OCI-LY3 (cell line): Measurements from ENCODE around the gene INHA.

Experiments used
- H2AFZ ChIP-seq: fragments of 200-600, 300-600 bp; shearing (Covaris generic); 2 replicates; pipeline ENCODE4 v1.6.0; 2014; ENCODE audit warnings: antibody characterized with exemption, low read depth, low read length
- H3K27ac ChIP-seq: fragments of 200-600, 300-600 bp; sonication (generic); 2 replicates; pipeline ENCODE4 v1.5.1; 2014; ENCODE audit warnings: mild to moderate bottlenecking, low read length, moderate library complexity, mixed read lengths
- H3K27me3 ChIP-seq: fragments of 200-600, 300-600 bp; sonication (generic); 2 replicates; pipeline ENCODE4 v1.6.1; 2014; ENCODE audit warnings: low read depth, low read length, mixed read lengths
- H3K36me3 ChIP-seq: fragments of 200-600, 300-600 bp; sonication (generic); replicated peaks from 2 replicates; pipeline ENCODE3; 2014; ENCODE audit warnings: low read depth, low read length, mixed read lengths
- H3K4me1 ChIP-seq: fragments of 300-600, 200-600 bp; sonication (generic); 2 replicates; pipeline ENCODE4 v1.6.1; 2014; ENCODE audit warnings: low read length, mixed read lengths
- H3K4me2 ChIP-seq: fragments of 200-600, 300-600 bp; sonication (generic); 2 replicates; pipeline ENCODE4 v1.6.1; 2014; ENCODE audit warnings: low read length, mixed read lengths
- H3K4me3 ChIP-seq: fragments of 300-600, 200-600 bp; sonication (generic); 2 replicates; pipeline ENCODE4 v1.5.1; 2014; ENCODE audit warnings: antibody characterized with exemption, mild to moderate bottlenecking, low read length, moderate library complexity
- H3K79me2 ChIP-seq: fragments of 300-600, 200-600 bp; shearing (Covaris generic); 2 replicates; pipeline ENCODE4 v1.6.1; 2014; ENCODE audit warnings: mild to moderate bottlenecking, low read length, mixed read lengths
- H3K9ac ChIP-seq: fragments of 300-600, 200-600 bp; shearing (Covaris generic); 2 replicates; pipeline ENCODE4 v1.6.0; 2014; ENCODE audit warnings: mild to moderate bottlenecking, low read length, moderate library complexity
- H3K9me3 ChIP-seq: fragments of 200-600, 300-600 bp; shearing (Covaris generic); 2 replicates; pipeline ENCODE4 v1.6.1; 2014; ENCODE audit warnings: low read length, mixed read lengths; ENCODE audit not compliant: insufficient read depth
- H4K20me1 ChIP-seq: fragments of 200-600, 300-600 bp; sonication (generic); 2 replicates; pipeline ENCODE4 v1.6.1; 2016; ENCODE audit warnings: low read length, mixed read lengths; ENCODE audit not compliant: insufficient read depth
- EZH2phosphoT487 ChIP-seq: fragments of 200-600 bp; shearing (Covaris generic); IDR thresholded peaks from 2 replicates; pipeline ENCODE4 v1.6.1; 2018; ENCODE audit warnings: antibody characterized with exemption, mixed run types, low read depth
- TF ChIP-seq, protein P1 (sequence below): fragments of 200-600, 300-600 bp; sonication (generic); IDR thresholded peaks from 2 replicates; pipeline ENCODE4 v1.5.1; 2014; ENCODE audit warnings: antibody characterized with exemption, low read length, low read depth

Gene INHA

DNA sequence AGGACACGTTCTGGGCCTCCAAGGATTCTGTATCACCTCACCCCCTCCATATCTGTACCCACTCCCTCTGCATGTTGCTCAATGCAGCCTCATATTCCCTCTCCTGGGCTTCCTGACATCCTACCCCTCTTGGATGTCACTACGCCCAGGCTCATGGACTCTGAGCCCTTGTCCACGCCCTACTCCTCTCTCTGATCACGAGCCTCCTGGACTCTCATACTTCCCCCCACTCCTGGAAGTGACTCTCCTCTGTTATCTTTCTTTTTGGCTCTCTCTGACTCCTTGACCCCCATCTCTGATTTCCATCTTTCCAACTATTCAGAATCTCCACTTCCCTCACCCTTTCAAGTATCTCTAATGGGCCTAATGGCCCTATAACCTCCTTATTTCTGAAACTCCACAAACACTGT, 26.2 kb upstream of the INHA start:
- Histone ChIP-seq H2AFZ (no peak overlapping the region), H3K4me1 (peaks cover 6% of the 10 kb centered on the region), H3K4me2 (no peak overlapping the region), H3K9me3 (no peaks in the 10 kb centered on the region), H3K27me3 (no peaks in the 10 kb centered on the region), H4K20me1 (peaks cover 11% of the 10 kb centered on the region; the same call in 1 of the 2 replicates), H3K36me3 (peaks cover 5% of the 10 kb centered on the region), H3K79me2 (peaks cover 8% of the 10 kb centered on the region), H3K9ac (no peak overlapping the region), H3K4me3 (no peak overlapping the region), H3K27ac (no peak overlapping the region)
- no peak for TF ChIP-seq EZH2phosphoT487
- TF ChIP-seq, protein P1, sequence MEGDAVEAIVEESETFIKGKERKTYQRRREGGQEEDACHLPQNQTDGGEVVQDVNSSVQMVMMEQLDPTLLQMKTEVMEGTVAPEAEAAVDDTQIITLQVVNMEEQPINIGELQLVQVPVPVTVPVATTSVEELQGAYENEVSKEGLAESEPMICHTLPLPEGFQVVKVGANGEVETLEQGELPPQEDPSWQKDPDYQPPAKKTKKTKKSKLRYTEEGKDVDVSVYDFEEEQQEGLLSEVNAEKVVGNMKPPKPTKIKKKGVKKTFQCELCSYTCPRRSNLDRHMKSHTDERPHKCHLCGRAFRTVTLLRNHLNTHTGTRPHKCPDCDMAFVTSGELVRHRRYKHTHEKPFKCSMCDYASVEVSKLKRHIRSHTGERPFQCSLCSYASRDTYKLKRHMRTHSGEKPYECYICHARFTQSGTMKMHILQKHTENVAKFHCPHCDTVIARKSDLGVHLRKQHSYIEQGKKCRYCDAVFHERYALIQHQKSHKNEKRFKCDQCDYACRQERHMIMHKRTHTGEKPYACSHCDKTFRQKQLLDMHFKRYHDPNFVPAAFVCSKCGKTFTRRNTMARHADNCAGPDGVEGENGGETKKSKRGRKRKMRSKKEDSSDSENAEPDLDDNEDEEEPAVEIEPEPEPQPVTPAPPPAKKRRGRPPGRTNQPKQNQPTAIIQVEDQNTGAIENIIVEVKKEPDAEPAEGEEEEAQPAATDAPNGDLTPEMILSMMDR, result no peak

DNA sequence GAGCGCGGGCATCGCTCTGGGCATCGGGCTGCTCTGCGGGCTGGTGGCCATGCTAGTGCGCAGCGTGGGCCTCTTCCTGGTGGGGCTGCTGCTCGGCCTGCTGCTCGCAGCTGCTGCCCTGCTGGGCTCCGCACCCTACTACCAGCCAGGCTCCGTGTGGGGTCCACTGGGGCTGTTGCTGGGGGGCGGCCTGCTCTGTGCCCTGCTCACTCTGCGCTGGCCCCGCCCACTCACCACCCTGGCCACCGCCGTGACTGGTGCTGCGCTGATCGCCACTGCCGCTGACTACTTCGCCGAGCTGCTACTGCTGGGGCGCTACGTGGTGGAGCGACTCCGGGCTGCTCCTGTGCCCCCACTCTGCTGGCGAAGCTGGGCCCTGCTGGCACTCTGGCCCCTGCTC, 24.5 kb upstream of the INHA start:
- no peaks in the 10 kb centered on the region for H3K9me3 ChIP-seq
- no peaks in the 10 kb centered on the region for H3K27me3 ChIP-seq
- no peaks in the 10 kb centered on the region for H3K4me1 ChIP-seq
- no peak overlapping the region for H3K4me2 ChIP-seq
- H3K79me2 ChIP-seq, result peaks cover 3% of the 10 kb centered on the region
- H2AFZ ChIP-seq, result no peak overlapping the region
- no peaks in the 10 kb centered on the region for H3K36me3 ChIP-seq
- H4K20me1 ChIP-seq, result peaks cover 1% of the 10 kb centered on the region; the same call in 1 of the 2 replicates
- H3K4me3 ChIP-seq, result no peak overlapping the region
- H3K9ac ChIP-seq, result no peak overlapping the region
- TF ChIP-seq, protein P1, result no peak
- TF ChIP-seq EZH2phosphoT487, result no peak
- H3K27ac ChIP-seq, result no peak overlapping the region

DNA sequence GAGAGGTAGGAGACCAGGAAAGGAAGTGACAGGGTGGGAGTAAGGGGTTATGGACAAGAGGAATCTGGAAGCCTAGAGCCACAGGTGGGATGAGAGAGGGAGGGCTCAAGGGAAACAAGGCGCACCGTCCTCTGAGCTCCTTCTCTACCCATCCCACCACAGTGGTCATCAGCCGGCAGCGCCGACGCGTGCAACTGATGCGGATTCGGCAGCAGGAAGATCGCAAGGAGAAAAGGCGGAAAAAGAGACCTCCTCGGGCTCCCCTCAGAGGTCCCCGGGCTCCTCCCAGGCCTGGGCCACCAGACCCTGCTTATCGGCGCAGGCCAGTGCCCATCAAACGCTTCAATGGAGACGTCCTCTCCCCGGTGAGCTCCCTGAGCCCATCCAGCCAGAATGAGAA, 23.1 kb upstream of the INHA start:
- Histone ChIP-seq H3K27me3 (no peaks in the 10 kb centered on the region), H3K36me3 (no peaks in the 10 kb centered on the region), H3K4me1 (no peaks in the 10 kb centered on the region), H3K4me3 (no peak overlapping the region), H4K20me1 (no peaks in the 10 kb centered on the region), H3K27ac (no peak overlapping the region), H2AFZ (no peak overlapping the region), H3K4me2 (no peak overlapping the region), H3K9me3 (no peaks in the 10 kb centered on the region), H3K9ac (no peak overlapping the region), H3K79me2 (no peaks in the 10 kb centered on the region)
- no peak for TF ChIP-seq EZH2phosphoT487
- TF ChIP-seq, protein P1, result no peak

DNA sequence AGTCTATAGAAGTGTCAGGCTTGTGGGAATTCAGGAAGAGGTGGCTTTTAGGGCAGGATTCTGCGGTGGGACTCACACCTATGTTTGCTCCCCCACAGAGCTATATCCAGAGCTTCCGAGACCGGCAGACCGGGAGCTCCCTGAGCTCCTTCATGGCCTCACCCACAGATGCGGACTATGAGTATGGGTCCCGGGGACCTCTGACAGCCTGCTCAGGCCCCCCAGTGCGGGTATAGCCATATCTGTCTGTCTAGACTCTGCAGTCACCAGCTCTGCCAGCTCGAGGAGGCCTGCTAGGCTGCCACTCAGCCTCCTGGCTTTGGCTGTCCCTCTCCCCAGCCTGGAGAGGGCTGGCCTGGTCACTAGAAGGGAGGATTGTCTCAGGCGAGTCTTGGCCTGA, 22.5 kb upstream of the INHA start:
- Histone ChIP-seq H3K27me3 (no peaks in the 10 kb centered on the region), H3K4me2 (no peak overlapping the region), H3K4me1 (no peaks in the 10 kb centered on the region), H3K9me3 (no peaks in the 10 kb centered on the region), H3K36me3 (no peaks in the 10 kb centered on the region), H2AFZ (no peak overlapping the region), H4K20me1 (no peaks in the 10 kb centered on the region), H3K27ac (no peak overlapping the region), H3K4me3 (no peak overlapping the region), H3K9ac (no peak overlapping the region), H3K79me2 (no peaks in the 10 kb centered on the region)
- no peak for TF ChIP-seq EZH2phosphoT487
- TF ChIP-seq, protein P1, result no peak
